Measurements from ENCODE around the gene ZFAND3.

DNA sequence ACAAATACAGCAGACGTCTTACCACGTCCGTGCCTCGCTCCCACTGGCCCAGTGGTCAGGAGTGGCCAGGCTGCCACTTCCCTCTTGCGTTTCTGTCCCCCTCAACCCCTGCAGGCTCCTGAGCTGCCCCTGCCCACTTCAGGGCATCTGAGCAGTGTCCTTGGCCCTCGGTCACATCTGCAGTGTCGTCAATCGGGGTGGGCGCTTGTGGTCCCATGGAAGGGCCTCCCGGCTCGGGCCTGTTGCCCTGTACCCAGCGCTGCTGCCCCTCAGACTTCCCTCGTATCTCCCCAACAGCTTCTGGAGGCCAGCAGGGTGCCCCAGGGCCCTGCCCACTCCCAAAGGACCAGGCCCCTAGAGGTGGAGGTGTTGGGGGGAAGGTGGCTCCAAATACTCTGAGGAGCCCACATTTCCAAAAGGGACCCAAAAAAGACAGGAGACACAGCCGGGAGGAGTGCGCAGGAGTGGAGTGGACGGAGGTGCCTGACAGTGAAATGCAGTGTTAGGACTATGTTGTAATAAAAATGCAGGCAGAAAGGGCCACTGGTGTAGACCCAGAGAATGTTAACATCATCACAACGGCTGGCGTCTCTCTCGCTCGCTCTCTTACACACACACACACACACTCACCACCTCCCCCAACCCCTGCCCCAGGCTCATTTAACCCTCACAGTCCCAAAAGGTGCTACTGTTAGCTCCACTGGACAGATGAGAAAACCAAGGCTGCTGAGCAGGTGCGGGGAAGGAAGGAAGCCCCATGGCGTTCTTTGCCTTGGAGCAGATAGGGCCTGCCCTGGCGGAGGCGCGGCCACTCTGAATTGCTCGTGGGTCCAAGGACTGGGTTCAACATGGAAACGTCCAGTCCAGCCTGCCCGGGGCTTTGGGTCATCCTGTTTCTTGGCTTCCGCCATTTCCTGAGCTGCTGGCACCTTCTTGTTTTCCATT, 343.9 kb downstream of the ZFAND3 start:
- TF ChIP-seq POLR2A (IDR thresholded peaks at IDR 0.05; ENCODE audit: low read depth, low read length) (no peak), JUN (IDR thresholded peaks at IDR 0.05; ENCODE audit: borderline replicate concordance, insufficient read depth, insufficient read length, low read depth) (no peak), CTCF (IDR thresholded peaks at IDR 0.05; ENCODE audit: extremely low read depth in 1 of 2, insufficient read depth in 1 of 2, low read depth in 1 of 2, low read length in 2 of 2) (no peak), EZH2 (IDR thresholded peaks at IDR 0.05; ENCODE audit: borderline replicate concordance, low read depth, low read length, severe bottlenecking) (no peak), MAX (IDR thresholded peaks at IDR 0.05; ENCODE audit: insufficient read depth, insufficient read length) (no peak), GATA2 (IDR thresholded peaks at IDR 0.05; ENCODE audit: insufficient read depth, insufficient read length, low read depth, low read length) (no peak), POLR2AphosphoS5 (IDR thresholded peaks at IDR 0.05; ENCODE audit: insufficient read depth, low read depth, low read length) (no peak), FOS (IDR thresholded peaks at IDR 0.05; ENCODE audit: borderline replicate concordance, insufficient read depth, low read length) (no peak)
